K562 (cell line): Measurements from ENCODE around the gene CLIC1. TPM values are rescaled to one million over a fixed set of nuclear protein-coding genes. Genes with fewer than 3 reads are reported as not detected.

Experiments used
- BDP1 ChIP-seq: IDR thresholded peaks from 3 replicates; pipeline ENCODE4 v1.6.1; 2011; ENCODE audit not compliant: insufficient read length, insufficient read depth
- C11orf30 ChIP-seq: fragments of 450-650 bp; IDR thresholded peaks from 2 replicates; pipeline ENCODE4 v1.6.1; 2016; ENCODE audit warnings: low read depth, mild to moderate bottlenecking
- CREBBP ChIP-seq: IDR thresholded peaks from one replicate; pipeline ENCODE4 v1.6.1; 2012; ENCODE audit warnings: low read depth, mild to moderate bottlenecking, control low read depth, inconsistent platforms, low read length
- CTBP1 ChIP-seq: fragments of 450-650 bp; IDR thresholded peaks from 2 replicates; pipeline ENCODE4 v1.6.1; 2016; ENCODE audit warnings: borderline replicate concordance
- E4F1 ChIP-seq: fragments of 250-450 bp; sonication (Bioruptor Pico); IDR thresholded peaks from 2 replicates; pipeline ENCODE4 v1.5.0; 2021; ENCODE audit warnings: mild to moderate bottlenecking, borderline replicate concordance
- HMGXB4 ChIP-seq: sonication (generic); formaldehyde crosslinking; IDR thresholded peaks from 2 replicates; pipeline ENCODE4 v1.8.1; 2023; ENCODE audit warnings: mild to moderate bottlenecking, missing genetic modification reagents
- KAT7 ChIP-seq: sonication (generic); formaldehyde crosslinking; IDR thresholded peaks from 2 replicates; pipeline ENCODE4 v1.8.0; 2022; ENCODE audit warnings: missing genetic modification reagents, mild to moderate bottlenecking, borderline replicate concordance
- MEF2A ChIP-seq: IDR thresholded peaks from 2 replicates; pipeline ENCODE4 v1.6.1; 2011; ENCODE audit warnings: low read depth, mild to moderate bottlenecking, low read length, moderate library complexity; ENCODE audit not compliant: control insufficient read depth
- MEF2D ChIP-seq: conservative IDR thresholded peaks from 2 replicates; pipeline ENCODE4 v1.6.1; 2016; ENCODE audit warnings: low read depth, missing genetic modification characterization, missing compliant biosample characterization
- MXI1 ChIP-seq: IDR thresholded peaks from 2 replicates; pipeline ENCODE4 v1.6.1; 2011; ENCODE audit warnings: low read depth, mild to moderate bottlenecking, improper control_type of control experiment, low read length
- SNIP1 ChIP-seq: fragments of 450-650 bp; IDR thresholded peaks from 2 replicates; pipeline ENCODE4 v1.7.1; 2017; ENCODE audit warnings: low read depth, mild to moderate bottlenecking
- SRSF9 ChIP-seq: fragments of 200-400 bp; formaldehyde crosslinking; IDR thresholded peaks from 2 replicates; pipeline ENCODE4 v1.6.1; 2017; ENCODE audit warnings: low read depth, low read length, borderline replicate concordance
- STAT5A ChIP-seq: IDR thresholded peaks from 2 replicates; pipeline ENCODE4 v1.6.1; 2012; ENCODE audit warnings: low read length, inconsistent platforms, borderline replicate concordance
- THRAP3 ChIP-seq: fragments of 450-650 bp; IDR thresholded peaks from 2 replicates; pipeline ENCODE4 v1.6.1; 2016; ENCODE audit warnings: mild to moderate bottlenecking, inconsistent platforms, borderline replicate concordance
- VEZF1 ChIP-seq: fragments of 200-800 bp; sonication (Bioruptor generic); IDR thresholded peaks from 2 replicates; pipeline ENCODE4 v1.6.1; 2017; ENCODE audit warnings: missing genetic modification characterization, missing compliant biosample characterization
- ZBTB1 ChIP-seq: sonication (generic); formaldehyde crosslinking; IDR thresholded peaks from 2 replicates; pipeline ENCODE4 v1.8.1; 2023; ENCODE audit warnings: missing genetic modification reagents, low read depth, mild to moderate bottlenecking, borderline replicate concordance
- ZNF274 ChIP-seq: IDR thresholded peaks from 2 replicates; pipeline ENCODE4 v1.6.1; 2011; ENCODE audit warnings: low read depth, mild to moderate bottlenecking, low read length, moderate library complexity, borderline replicate concordance
- ZNF583 ChIP-seq: fragments of 250-450 bp; sonication (Bioruptor Pico); IDR thresholded peaks from 2 replicates; pipeline ENCODE4 v1.4.0; 2020
- ZNF75A ChIP-seq: fragments of 450-650 bp; formaldehyde crosslinking; IDR thresholded peaks from 2 replicates; pipeline ENCODE4 v1.4.0; 2020; ENCODE audit warnings: mild to moderate bottlenecking
- polyA plus RNA-seq, 8 experiments: library from polyadenylated mRNA; depleted of rRNA in 4 of 8; stranded (reverse) in 5 of 8; unstranded in 3 of 8; fragments of >200 nt; fragmentation: Nextera tagmentation in 2 of 8; fragmentation: Illumina TruSeq in 1 of 8; extraction: Ambion mirVana in 2 of 8; extraction: Trizol in 1 of 8; gene quantifications; 2 replicates each; pipeline versions ENCODE4 v1.2.1 to v1.2.3, GENCODE V29; 2011 to 2014; ENCODE audit warnings: inconsistent platforms in 1 of 8, missing spikeins in 1 of 8
- total RNA-seq, 7 experiments: library from RNA; depleted of rRNA in 6 of 7; stranded (reverse); fragments of >200 nt in 6 of 7; fragmentation: Illumina TruSeq in 2 of 7; extraction: Trizol in 2 of 7; gene quantifications; 2 replicates each; pipeline versions ENCODE4 v1.2.1 to v1.2.3, GENCODE V29; 2011 to 2021; ENCODE audit warnings: low replicate concordance in 1 of 7
- TF ChIP-seq, protein P1 (sequence below): sonication (generic); formaldehyde crosslinking; IDR thresholded peaks from 2 replicates; pipeline ENCODE4 v1.8.0; 2022; ENCODE audit warnings: mild to moderate bottlenecking, missing genetic modification reagents

Gene CLIC1
- total and polyA plus RNA-seq, 9 of the 15 experiments (the other 6 are each of a cell fraction or from before 2014, with no cell fraction given): 1,267 to 2,419 (median 1,808) TPM

DNA sequence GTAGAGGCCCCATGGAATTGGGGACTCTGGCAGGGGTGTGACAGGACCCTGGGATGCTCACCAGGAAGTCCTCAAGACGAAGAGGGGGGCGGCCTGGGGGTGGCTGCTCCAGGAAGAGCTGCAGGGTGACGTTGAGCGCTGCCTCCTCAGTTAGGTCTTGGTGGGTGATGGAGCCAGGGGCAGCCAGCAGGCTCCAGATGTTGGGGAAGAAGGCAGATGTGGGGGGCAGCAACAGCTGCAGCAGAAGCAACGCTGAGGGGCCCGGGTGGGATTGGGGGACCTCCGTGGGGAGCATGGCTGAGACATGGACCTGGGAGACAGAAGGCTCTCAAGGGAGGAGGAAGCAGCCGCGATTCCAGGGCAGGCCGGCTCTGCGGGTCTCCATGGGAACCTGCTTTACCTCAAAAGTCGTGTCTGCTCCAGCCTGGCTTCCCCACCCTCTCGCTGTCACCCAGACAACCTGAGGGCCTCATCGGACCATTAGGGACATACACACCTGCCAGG lies 40.2 kb upstream of the CLIC1 start (continued):
- TF ChIP-seq, protein P1, sequence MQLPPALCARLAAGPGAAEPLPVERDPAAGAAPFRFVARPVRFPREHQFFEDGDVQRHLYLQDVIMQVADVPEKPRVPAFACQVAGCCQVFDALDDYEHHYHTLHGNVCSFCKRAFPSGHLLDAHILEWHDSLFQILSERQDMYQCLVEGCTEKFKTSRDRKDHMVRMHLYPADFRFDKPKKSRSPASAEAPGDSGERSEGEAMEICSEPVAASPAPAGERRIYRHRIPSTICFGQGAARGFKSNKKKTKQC (CRISPR knock-in tag): no peak
- TF ChIP-seq MEF2D (tag): no peak
- no peak for TF ChIP-seq VEZF1 (CRISPR knock-in tag)
- TF ChIP-seq C11orf30: no peak
- TF ChIP-seq MXI1: peak; percentile 43; the same call in 1 of the 2 replicates
- no peak for TF ChIP-seq SRSF9
- no peak for TF ChIP-seq MEF2A
- TF ChIP-seq THRAP3: no peak
- no peak for TF ChIP-seq HMGXB4
- TF ChIP-seq CTBP1: no peak
- no peak for TF ChIP-seq BDP1
- TF ChIP-seq STAT5A: no peak
- TF ChIP-seq CREBBP: no peak
- TF ChIP-seq SNIP1: no peak
- TF ChIP-seq E4F1 (CRISPR knock-in tag): no peak
- peak; percentile 22; the same call in 1 of the 2 replicates for TF ChIP-seq KAT7
- no peak for TF ChIP-seq ZNF583 (CRISPR knock-in tag)
- no peak for TF ChIP-seq ZNF274
- peak; percentile 69; the same call in 1 of the 2 replicates for TF ChIP-seq ZBTB1
- no peak for TF ChIP-seq ZNF75A (CRISPR knock-in tag)
